ENCODE measurements around the gene DDX25. TPM values are rescaled to one million over a fixed set of nuclear protein-coding genes. Genes with fewer than 3 reads are reported as not detected.

The DDX25 gene
- total and polyA plus RNA-seq, 4 donors = 0.14 to 0.37 (median 0.17) TPM

- Histone ChIP-seq H3K9me3 (ENCODE audit: control insufficient read depth in 4 of 4, insufficient read depth in 3 of 4, low read length in 3 of 4) (no peaks in the 10 kb centered on the region), H3K9ac (ENCODE audit: insufficient read depth in 1 of 2, low read length in 2 of 2) (peak within 1 kb of the TSS; percentile 65 to 69), H3K4me3 (peak within 1 kb of the TSS; percentile 72), H3K36me3 (ENCODE audit: control insufficient read depth in 4 of 4, insufficient read depth in 4 of 4, low read length in 4 of 4) (peaks cover 0 to 1% (median 1%) of the 10 kb centered on the region in 4 donors), H3K4me1 (ENCODE audit: control insufficient read depth in 5 of 5, insufficient read depth in 5 of 5, low read length in 5 of 5) (peaks cover 0 to 3% (median 0%) of the 10 kb centered on the region in 5 donors), H3K27me3 (ENCODE audit: control insufficient read depth in 3 of 3, insufficient read depth in 3 of 3, low read length in 2 of 3) (no peaks in the 10 kb centered on the region), H3K27ac (ENCODE audit: low read depth in 1 of 2, low read length in 1 of 2) (peak within 1 kb of the TSS; percentile 95 to 99)
- DNase-seq (peak; percentile 94 to 97 (median 94)), ATAC-seq (ENCODE audit: insufficient read depth, low FRiP score) (peak; percentile 97)
- peak; percentile 10 for TF ChIP-seq CTCF (IDR thresholded peaks at IDR 0.05; ENCODE audit: control extremely low read depth, extremely low read depth)
- 0% methylated on average over 79 to 91 of the region's 91 CpGs for WGBS, 2 donors
Measured at GRCh38 chr11:125887373-125888324, 16.7 kb upstream of the DDX25 start, which contains the start of gene HYLS1. Gene HYLS1 (plus strand): TSS chr11:125887668. CDS start chr11:125899369, 11,701 bp downstream.

GRCh38 chr11:125890447-125891100 lies 13.7 kb upstream of the DDX25 start:
- DNase-seq = no peak
- ATAC-seq (ENCODE audit: insufficient read depth, low FRiP score) = no peak
- Histone ChIP-seq H3K9me3 (ENCODE audit: control insufficient read depth in 4 of 4, insufficient read depth in 3 of 4, low read length in 3 of 4) (no peaks in the 10 kb centered on the region), H3K4me1 (ENCODE audit: control insufficient read depth in 5 of 5, insufficient read depth in 5 of 5, low read length in 5 of 5) (peaks cover 0 to 3% (median 0%) of the 10 kb centered on the region in 5 donors), H3K27ac (ENCODE audit: low read depth in 1 of 2, low read length in 1 of 2) (no peak overlapping the region), H3K4me3 (no peak overlapping the region), H3K36me3 (ENCODE audit: control insufficient read depth in 4 of 4, insufficient read depth in 4 of 4, low read length in 4 of 4) (peaks cover 2 to 17% (median 7%) of the 10 kb centered on the region in 4 donors), H3K27me3 (ENCODE audit: control insufficient read depth in 3 of 3, insufficient read depth in 3 of 3, low read length in 2 of 3) (no peaks in the 10 kb centered on the region), H3K9ac (ENCODE audit: insufficient read depth in 1 of 2, low read length in 2 of 2) (no peak overlapping the region)
- 61 to 71% methylated on average over 3 of the region's 3 CpGs for WGBS, 2 donors
- TF ChIP-seq CTCF (IDR thresholded peaks at IDR 0.05; ENCODE audit: control extremely low read depth, extremely low read depth) = no peak

GRCh38 chr11:125892071-125892470 lies 12.2 kb upstream of the DDX25 start:
- TF ChIP-seq CTCF (IDR thresholded peaks at IDR 0.05; ENCODE audit: control extremely low read depth, extremely low read depth) = no peak
- H3K4me3 ChIP-seq = no peak overlapping the region
- H3K9ac ChIP-seq (ENCODE audit: insufficient read depth in 1 of 2, low read length in 2 of 2) = no peak overlapping the region
- DNase-seq = no peak
- H3K4me1 ChIP-seq (ENCODE audit: control insufficient read depth in 5 of 5, insufficient read depth in 5 of 5, low read length in 5 of 5) = peaks cover 0 to 3% (median 0%) of the 10 kb centered on the region in 5 donors
- H3K27me3 ChIP-seq (ENCODE audit: control insufficient read depth in 3 of 3, insufficient read depth in 3 of 3, low read length in 2 of 3) = no peaks in the 10 kb centered on the region
- no peaks in the 10 kb centered on the region for H3K9me3 ChIP-seq (ENCODE audit: control insufficient read depth in 4 of 4, insufficient read depth in 3 of 4, low read length in 3 of 4)
- H3K36me3 ChIP-seq (ENCODE audit: control insufficient read depth in 4 of 4, insufficient read depth in 4 of 4, low read length in 4 of 4) = peaks cover 3 to 22% (median 9%) of the 10 kb centered on the region in 4 donors
- H3K27ac ChIP-seq (ENCODE audit: low read depth in 1 of 2, low read length in 1 of 2) = no peak overlapping the region
- no peak for ATAC-seq (ENCODE audit: insufficient read depth, low FRiP score)
